RWPE2 (cell line): ENCODE results near the gene ZNF629.

Source experiments
- ATAC-seq: fragments of 200-7000 bp; cut with Tn5 transposase; 3 replicates; pipeline ENCODE4 v1.9.1; 2021; ENCODE audit warnings: low read depth
- DNase-seq: peaks from one replicate; pipeline ENCODE4 v3.0.0-alpha.2; 2020; ENCODE audit warnings: low spot score
- H3K27ac ChIP-seq: fragments of 450-650 bp; 2 replicates; pipeline ENCODE4 v1.5.1; 2017; ENCODE audit warnings: mild to moderate bottlenecking; ENCODE audit not compliant: poor library complexity, severe bottlenecking
- H3K27me3 ChIP-seq: fragments of 250-450 bp; sonication (Bioruptor Pico); 2 replicates; pipeline ENCODE4 v1.5.1; 2021; ENCODE audit warnings: mild to moderate bottlenecking, moderate library complexity; ENCODE audit not compliant: insufficient read depth, poor library complexity, severe bottlenecking
- H3K36me3 ChIP-seq: fragments of 250-450 bp; sonication (Bioruptor Pico); 2 replicates; pipeline ENCODE4 v1.5.1; 2020; ENCODE audit warnings: low read depth, mild to moderate bottlenecking, moderate library complexity
- H3K4me1 ChIP-seq: fragments of 250-450 bp; sonication (Bioruptor Pico); 2 replicates; pipeline ENCODE4 v1.5.1; 2021; ENCODE audit warnings: mild to moderate bottlenecking, moderate library complexity; ENCODE audit not compliant: insufficient read depth, poor library complexity, severe bottlenecking
- H3K4me3 ChIP-seq: fragments of 250-450 bp; sonication (Bioruptor Pico); 2 replicates; pipeline ENCODE4 v1.5.1; 2021; ENCODE audit warnings: mild to moderate bottlenecking, moderate library complexity; ENCODE audit not compliant: severe bottlenecking
- H3K9me3 ChIP-seq: fragments of 250-450 bp; sonication (Bioruptor Pico); 2 replicates; pipeline ENCODE4 v1.5.1; 2021; ENCODE audit warnings: mild to moderate bottlenecking, moderate library complexity; ENCODE audit not compliant: severe bottlenecking
- TF ChIP-seq, protein P1 (sequence below): fragments of 450-650 bp; IDR thresholded peaks from one replicate; pipeline ENCODE4 v1.5.1; 2017; ENCODE audit warnings: mild to moderate bottlenecking, moderate library complexity; ENCODE audit not compliant: poor library complexity, severe bottlenecking

Gene ZNF629

DNA sequence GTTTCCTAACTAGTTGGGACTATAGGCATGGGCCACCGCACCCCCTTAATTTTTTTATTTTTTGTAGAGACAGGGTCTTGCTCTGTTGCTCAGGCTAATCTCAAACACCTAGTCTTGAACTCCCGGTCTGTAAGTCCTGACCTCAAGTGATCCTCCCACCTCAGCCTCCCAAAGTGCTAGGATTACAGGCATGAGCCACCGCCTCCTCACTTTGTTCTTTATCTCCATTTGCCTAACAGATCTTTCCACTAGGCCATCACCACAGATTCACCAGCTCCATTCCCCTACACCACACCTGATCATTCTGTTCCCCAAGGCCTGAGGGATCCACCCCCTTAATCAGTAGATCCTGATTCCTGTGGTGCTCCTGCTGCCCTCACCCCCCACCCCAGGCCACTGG is 7.6 kb upstream of the ZNF629 start:
- H3K27me3 ChIP-seq = no peaks in the 10 kb centered on the region
- no peak for DNase-seq
- H3K4me1 ChIP-seq = no peaks in the 10 kb centered on the region
- no peak for ATAC-seq
- TF ChIP-seq, protein P1, sequence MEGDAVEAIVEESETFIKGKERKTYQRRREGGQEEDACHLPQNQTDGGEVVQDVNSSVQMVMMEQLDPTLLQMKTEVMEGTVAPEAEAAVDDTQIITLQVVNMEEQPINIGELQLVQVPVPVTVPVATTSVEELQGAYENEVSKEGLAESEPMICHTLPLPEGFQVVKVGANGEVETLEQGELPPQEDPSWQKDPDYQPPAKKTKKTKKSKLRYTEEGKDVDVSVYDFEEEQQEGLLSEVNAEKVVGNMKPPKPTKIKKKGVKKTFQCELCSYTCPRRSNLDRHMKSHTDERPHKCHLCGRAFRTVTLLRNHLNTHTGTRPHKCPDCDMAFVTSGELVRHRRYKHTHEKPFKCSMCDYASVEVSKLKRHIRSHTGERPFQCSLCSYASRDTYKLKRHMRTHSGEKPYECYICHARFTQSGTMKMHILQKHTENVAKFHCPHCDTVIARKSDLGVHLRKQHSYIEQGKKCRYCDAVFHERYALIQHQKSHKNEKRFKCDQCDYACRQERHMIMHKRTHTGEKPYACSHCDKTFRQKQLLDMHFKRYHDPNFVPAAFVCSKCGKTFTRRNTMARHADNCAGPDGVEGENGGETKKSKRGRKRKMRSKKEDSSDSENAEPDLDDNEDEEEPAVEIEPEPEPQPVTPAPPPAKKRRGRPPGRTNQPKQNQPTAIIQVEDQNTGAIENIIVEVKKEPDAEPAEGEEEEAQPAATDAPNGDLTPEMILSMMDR = no peak
- no peaks in the 10 kb centered on the region for H3K36me3 ChIP-seq
- no peak overlapping the region for H3K4me3 ChIP-seq
- H3K9me3 ChIP-seq = no peaks in the 10 kb centered on the region
- no peak overlapping the region for H3K27ac ChIP-seq

DNA sequence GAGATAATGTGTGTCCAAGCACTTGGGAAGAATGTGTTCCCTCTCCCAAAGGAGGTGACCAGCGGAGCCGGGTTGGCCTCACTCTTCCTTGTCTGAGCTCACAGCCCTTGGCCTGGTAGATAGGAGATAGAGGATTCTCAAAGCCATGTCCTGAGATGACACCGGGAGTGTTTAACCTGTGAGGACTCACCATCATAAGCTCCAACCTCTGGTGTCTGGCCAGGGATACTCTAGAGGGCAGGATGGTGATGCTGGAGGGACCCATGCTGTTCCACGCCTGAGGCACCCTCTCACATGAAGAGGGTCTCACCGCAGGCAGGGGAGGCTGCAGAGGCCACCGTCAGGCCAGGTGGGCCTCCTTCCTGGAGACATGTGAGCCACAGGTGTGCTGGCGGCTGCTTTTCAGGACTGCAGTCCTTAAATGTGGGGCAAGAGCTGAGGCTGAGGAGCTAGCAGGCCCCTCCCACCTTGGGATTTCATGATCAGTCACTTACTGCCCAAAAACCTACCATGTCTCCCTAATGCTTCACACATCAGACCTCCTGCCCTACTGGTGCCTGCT is 6.6 kb upstream of the ZNF629 start:
- peak; percentile 60 for DNase-seq
- TF ChIP-seq, protein P1 = no peak
- ATAC-seq = no peak
- H3K27ac ChIP-seq = no peak overlapping the region
- no peaks in the 10 kb centered on the region for H3K9me3 ChIP-seq
- H3K4me3 ChIP-seq = no peak overlapping the region
- H3K36me3 ChIP-seq = no peaks in the 10 kb centered on the region
- H3K4me1 ChIP-seq = no peaks in the 10 kb centered on the region
- no peaks in the 10 kb centered on the region for H3K27me3 ChIP-seq

DNA sequence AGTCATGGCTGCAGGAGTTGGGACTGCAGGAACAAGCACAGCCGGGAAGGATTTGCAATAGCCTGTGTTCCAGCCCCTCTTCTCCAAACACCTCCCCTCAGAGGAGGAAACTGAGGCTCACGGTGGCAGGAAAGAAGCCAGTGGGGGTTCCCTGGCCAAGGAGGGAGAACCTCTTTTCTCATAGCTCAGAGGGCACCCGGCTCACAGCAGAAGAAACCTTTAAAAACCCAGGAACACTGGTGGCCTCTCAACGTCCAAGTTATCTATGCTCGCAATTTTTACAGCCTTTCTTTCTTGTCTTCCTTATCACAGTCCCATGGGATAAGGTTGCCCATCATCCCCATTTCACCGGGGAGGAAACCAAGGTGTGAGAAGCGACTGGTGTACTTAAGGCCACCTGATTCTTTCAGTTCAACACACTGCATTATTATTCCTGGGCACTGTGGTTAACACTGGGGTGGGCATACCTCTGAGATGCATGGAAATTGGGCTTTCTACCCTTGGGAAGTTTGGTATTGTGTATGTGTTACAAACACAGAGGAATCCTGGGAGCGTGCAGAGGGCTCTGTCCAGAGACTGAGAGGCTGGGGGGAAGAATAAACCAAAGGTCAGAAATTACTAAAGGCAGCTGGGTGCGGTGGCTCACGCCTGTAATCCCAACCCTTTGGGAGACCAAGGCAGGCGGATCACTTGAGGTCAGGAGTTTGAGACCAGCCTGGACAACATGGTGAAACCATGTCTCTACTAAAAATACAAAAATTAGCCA is 791 bp upstream of the ZNF629 start:
- Histone ChIP-seq H3K36me3 (peaks cover 7% of the 10 kb centered on the region), H3K4me1 (peaks cover 9% of the 10 kb centered on the region), H3K27ac (peak overlapping the region; percentile 76), H3K4me3 (peak overlapping the region; percentile 99), H3K27me3 (no peaks in the 10 kb centered on the region), H3K9me3 (no peaks in the 10 kb centered on the region)
- no peak; the same call in 2 of the 3 replicates for ATAC-seq
- DNase-seq = no peak
- TF ChIP-seq, protein P1 = no peak

DNA sequence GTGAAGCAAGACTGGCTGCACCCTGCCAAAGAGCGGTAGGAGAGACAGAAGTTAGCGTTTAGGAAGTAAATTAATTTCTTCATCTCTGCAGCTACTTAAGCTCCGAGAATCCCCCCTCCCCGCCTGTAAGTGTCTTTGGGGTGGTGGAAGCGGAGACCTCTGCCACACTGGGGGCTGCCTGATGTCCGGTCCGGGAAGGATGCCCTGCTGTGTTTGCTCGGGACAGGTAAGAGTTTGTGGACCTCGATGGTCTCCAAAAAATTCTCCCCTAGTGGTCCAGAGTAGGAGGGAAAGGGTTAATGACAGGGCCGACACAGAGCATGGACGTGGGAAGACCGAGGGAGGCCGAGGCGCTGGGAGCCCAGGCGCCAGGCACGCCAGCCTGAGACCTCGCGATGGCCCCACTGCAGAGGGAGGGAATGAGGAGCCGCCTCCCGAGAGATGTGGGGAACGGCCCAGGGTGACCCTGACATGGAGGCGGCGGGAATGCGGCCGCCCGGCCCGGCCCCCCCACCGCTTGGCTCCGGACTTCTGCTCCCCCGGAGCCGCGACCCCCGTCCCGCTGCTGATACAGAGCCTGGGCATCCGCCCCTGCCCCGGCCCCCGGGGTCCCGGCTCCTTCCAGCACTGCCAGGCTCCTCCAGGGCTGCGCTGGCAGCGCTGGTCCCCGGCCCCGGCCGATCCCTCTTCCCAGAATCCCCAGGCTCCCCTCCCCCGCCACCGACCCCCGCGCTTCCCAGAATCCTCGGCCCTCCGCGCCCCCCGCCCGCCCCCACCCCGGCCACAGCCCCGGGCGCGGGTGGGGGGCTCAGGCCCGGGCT is 680 bp downstream of the ZNF629 start:
- peaks cover 20% of the 10 kb centered on the region for H3K36me3 ChIP-seq
- peaks cover 9% of the 10 kb centered on the region for H3K4me1 ChIP-seq
- H3K9me3 ChIP-seq = no peaks in the 10 kb centered on the region
- ATAC-seq = peak; percentile 80
- H3K27me3 ChIP-seq = no peaks in the 10 kb centered on the region
- TF ChIP-seq, protein P1 = no peak
- peak; percentile 57 for DNase-seq
- peak overlapping the region; percentile 76 for H3K27ac ChIP-seq
- H3K4me3 ChIP-seq = peak overlapping the region; percentile 99
